NCI-H526 (cell line): ENCODE data around the gene SCO2.
A peak's percentile ranks its signal among the peaks of the same experiment; 100 is the strongest.

Experiments used
- DNase-seq, 2 experiments: peaks; one replicate each; lab custom pipeline; 2025; lab: John Stamatoyannopoulos, UW

SCO2 gene

DNA sequence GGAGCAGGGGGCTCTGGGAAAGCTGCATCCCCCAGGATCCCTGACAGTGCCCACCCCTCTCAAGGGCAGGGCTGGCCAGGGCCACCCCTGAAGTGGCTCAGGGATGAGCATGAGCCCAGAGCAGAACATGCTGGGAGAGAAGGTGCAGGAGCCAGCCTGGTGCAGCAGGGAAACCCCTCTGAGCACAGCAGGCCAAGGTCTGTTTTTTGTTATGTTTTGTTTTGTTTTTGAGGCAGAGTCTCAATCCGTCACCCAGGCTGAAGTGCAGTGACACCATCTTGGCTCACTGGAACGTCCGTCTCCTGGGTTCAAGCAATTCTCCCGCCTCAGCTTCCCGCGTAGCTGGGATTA, 49.8 kb downstream of the SCO2 start:
- no peak for DNase-seq

DNA sequence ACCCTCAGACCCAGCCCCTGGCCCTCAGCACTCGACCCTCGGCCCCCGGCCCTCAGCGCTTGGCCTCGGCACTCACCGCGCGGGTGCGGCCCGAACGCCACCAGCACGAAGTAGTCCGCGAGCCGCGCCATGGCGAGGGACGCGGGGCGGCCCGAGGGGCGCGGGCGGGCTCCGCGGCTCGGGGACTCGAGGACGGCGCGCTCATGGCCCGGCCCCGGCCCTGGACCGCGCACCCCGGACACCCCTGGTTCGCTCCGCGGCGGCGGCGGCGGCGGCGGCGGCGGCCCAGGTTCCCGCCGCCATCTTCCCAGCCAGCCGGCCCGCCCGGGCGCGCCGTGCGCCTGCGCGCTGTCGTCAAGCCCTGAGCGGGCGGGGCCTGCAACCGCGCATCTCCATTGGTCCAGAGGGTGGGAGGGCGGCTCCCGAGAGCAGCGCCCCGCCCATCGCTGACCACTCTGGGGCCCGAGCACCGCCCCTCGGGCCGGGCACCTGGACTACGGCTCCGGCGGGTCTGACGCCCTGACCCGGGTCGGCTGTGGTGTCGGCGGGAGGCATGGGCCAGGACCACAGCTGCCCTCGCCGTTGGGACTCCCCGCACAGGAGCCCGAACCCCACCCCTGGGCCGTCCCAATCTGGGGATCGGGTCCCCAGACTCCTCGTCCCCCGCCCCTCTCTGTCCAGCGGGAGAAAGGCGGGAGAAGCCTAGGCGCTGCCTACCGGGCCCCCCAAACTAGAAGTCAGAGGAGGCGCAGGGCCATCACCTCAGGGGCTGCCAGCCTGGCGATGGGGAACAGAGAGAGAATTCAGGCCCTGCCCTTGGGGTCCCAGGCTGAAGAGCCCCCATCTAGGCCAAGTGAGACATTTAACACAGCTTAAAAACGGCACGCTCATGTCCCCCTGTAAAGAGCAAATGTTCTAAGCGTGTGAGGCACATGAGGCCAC, 50.4 kb downstream of the SCO2 start, which contains the start of gene SBF1:
TSS of gene SBF1 (minus strand) at position 326 of the 942 bp plus-strand sequence. CDS start at position 131, 195 bp downstream.
- DNase-seq = peak; percentile 31 to 89

- DNase-seq = no peak
These were observed 51.3 kb downstream of the SCO2 start for GRCh38 chr22:50473855-50474671.
